Uterus (tissue), 2 donors: ENCODE results near the gene OR4E1.

Experiments used
- CTCF ChIP-seq, 4 experiments: fragments of 200-600 bp in 2 of 4; fragments of 450-650 bp in 2 of 4; sonication (generic) in 2 of 4; IDR thresholded peaks; one replicate each; pipeline ENCODE4 v1.5.1; 2016 to 2019; ENCODE audit warnings: antibody characterized with exemption in 4 of 4, mild to moderate bottlenecking in 2 of 4, moderate library complexity in 1 of 4
- POLR2A ChIP-seq, 2 donors: fragments of 450-650 bp; IDR thresholded peaks; one replicate each; pipeline ENCODE4 v1.6.1; 2016; ENCODE audit warnings: antibody characterized with exemption in 2 of 2, mild to moderate bottlenecking in 1 of 2, moderate library complexity in 1 of 2

GRCh38 chr14:21647380-21647779, 26.2 kb downstream of the OR4E1 start:
- no peak for TF ChIP-seq POLR2A (IDR thresholded peaks at IDR 0.05)
- no peak for TF ChIP-seq CTCF (IDR thresholded peaks at IDR 0.05)
